HG03060 (cell line): Measurements from ENCODE around the gene FRMD1.

Experiments
- ATAC-seq: cut with Tn5 transposase; IDR thresholded peaks from one replicate; pipeline ENCODE4 v1.9.1; 2021; ENCODE audit warnings: low read depth, moderate number of reproducible peaks; ENCODE audit not compliant: unreplicated experiment

Gene FRMD1

DNA sequence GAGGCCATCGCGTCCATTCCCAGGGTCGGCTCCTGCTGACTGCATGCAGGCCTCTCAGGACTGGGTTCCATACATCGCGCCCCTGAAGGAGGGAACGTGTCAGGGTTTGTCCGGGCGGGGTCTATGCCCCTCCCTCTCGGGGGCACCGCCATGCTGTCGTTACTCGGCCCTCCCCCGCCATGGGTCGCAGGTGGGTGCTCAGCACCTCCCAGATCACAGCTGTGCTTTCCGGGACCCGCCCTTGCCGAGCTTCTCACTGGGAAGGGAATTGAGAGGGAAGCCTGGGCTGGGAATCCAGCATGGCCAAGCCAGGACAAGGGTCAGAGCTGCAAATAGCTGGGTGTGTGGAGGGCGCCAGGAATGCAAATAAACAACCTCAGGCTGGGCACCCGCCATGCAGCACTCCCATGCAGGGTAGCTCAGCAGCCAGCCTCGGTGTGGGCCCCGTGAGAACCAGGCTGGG is at the start of gene FRMD1:
Gene FRMD1 (minus strand): TSS at position 270 of the 463 bp plus-strand sequence. CDS start 118 bp downstream, at position 152.
- ATAC-seq: no peak

DNA sequence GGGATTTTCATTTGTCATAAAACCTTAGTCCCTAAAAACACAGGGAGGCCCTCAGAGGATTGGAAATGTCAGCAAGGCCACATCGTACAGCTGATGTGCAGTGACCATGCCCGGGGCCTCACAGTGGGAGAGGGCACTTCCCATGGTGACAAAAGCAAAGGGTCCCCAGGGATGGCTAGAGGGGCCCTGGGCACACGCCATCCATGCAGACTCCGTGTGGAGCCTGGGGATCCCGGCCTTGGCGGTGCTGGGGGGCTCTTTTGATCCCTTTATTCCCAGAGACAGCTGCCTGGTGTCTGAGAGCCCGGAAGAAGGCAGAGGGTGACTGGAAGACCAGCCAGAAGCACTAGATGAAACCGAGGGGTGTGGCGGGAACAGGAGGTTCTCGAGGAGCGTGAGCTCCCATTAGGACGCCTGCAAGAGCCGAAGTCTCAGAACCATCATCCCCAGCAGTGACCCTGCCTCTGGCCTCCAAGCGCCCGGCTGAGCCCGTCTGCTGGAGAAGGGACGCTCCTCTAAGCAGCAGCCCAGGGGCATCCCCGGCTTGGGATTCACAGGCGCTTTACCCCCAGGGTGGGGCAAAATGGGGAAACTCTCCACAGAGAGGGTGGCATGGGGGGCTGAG is 49.1 kb upstream of the FRMD1 start:
- ATAC-seq: no peak

DNA sequence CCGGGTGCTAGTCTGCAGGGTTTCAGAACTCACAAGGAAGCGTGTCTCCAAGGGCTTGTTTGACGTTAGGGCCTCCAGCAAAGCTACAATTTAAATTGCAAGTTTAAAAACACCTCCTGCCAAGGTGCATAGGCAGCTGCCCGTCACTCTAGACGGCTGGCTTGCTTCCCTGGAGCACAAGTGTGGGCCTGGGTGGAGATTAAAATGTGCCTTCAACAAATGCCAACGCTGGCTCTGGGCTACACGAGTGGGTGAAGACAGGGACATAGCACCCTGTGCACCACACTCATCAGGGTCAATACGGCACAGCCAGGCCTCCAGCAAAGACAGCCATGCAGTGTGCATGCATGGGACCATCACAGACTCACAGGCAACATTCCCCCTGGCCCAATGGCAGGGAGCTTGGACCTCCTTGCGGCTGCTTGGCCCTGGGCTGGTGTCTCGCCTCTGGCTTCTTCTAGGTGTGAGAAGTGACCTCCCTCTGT is 48.4 kb upstream of the FRMD1 start:
- ATAC-seq: no peak

GRCh38 chr6:168126566-168127383 is 47.8 kb upstream of the FRMD1 start:
- ATAC-seq: no peak

- no peak for ATAC-seq
Observed at GRCh38 chr6:168125429-168126001, 46.5 kb upstream of the FRMD1 start.

GRCh38 chr6:168124921-168125320 is 45.9 kb upstream of the FRMD1 start:
- no peak for ATAC-seq

DNA sequence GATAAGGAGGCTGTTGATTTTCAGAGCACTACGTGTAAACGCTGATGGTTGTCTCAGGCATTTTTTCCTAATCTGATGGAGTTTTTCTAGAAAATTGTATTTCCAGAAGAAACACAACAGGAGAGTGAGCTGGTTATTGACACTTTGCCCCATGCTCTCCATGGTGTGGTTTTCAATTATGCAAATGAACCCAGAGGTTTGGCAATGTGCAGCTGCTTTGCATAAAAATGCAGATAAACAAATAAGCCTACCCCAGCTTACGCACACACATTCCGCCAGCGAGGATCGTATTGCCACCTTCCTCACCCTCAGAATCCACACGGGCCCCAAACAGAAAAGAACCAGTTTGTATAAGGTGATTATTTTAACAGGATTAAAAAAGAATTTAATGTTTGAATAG is 45.1 kb upstream of the FRMD1 start:
- no peak for ATAC-seq

- no peak for ATAC-seq
Observed at GRCh38 chr6:168123165-168123911, 44.3 kb upstream of the FRMD1 start.

GRCh38 chr6:168122521-168122920 is 43.5 kb upstream of the FRMD1 start:
- no peak for ATAC-seq

DNA sequence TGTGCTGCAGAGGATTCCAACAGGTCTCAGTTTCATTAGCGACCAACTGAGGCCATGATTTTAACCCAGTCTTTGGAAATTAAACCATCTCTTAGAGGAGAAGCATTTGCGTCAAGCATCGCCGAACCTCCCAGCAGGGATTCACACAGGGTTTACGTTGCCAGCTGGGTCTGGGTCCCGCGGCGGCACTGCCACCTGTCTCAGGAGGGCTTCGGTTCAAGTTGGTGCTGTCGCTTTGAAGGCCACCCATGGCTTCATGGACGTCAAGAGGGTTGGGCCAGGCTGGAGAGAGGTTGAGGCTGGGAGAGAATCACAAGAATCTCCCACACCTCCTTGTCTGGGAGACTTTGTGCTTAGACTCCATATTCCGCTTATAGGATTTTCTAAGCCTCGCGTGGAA is 43.0 kb upstream of the FRMD1 start:
- ATAC-seq: no peak

GRCh38 chr6:168121303-168121665 is 42.3 kb upstream of the FRMD1 start:
- ATAC-seq: no peak

- no peak for ATAC-seq
Observed at GRCh38 chr6:168120390-168121302, 41.6 kb upstream of the FRMD1 start.

DNA sequence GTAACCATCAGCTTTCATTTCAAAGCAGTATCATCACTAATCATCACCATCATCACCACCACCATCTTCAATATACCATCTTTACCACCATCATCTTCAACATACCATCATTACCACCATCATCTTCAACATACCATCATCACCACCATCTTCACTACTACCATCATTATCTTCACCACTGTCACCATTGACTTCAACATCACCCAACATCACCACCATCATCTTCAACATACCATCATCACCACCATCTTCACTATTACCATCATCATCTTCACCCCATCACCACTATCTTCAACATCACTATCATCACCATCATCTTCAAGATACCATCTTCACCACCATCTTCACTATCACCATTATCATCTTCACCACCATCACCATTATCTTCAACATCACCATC is 40.5 kb upstream of the FRMD1 start:
- no peak for ATAC-seq

GRCh38 chr6:168118935-168119334 is 39.9 kb upstream of the FRMD1 start:
- ATAC-seq: no peak

DNA sequence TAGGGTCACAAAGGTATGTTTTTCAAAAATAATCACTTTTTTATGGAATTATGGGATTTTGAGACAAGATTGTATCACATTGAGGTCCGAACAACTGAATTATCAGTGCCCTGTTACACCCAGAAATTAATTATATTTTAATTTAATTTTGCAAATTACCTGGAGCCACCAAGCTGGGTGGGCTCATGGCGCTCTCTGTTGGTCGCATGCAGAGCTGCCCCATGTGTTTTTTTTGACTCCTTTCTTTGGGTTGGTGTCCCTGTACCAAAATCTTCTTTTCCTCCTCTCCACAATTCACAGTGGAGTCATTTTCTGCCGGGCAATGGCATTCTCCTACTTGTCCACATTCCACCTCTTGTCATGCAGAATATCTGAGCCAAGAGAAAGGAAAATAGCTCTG is 38.9 kb upstream of the FRMD1 start:
- no peak for ATAC-seq

GRCh38 chr6:168116975-168117899 is 38.2 kb upstream of the FRMD1 start:
- ATAC-seq: no peak

DNA sequence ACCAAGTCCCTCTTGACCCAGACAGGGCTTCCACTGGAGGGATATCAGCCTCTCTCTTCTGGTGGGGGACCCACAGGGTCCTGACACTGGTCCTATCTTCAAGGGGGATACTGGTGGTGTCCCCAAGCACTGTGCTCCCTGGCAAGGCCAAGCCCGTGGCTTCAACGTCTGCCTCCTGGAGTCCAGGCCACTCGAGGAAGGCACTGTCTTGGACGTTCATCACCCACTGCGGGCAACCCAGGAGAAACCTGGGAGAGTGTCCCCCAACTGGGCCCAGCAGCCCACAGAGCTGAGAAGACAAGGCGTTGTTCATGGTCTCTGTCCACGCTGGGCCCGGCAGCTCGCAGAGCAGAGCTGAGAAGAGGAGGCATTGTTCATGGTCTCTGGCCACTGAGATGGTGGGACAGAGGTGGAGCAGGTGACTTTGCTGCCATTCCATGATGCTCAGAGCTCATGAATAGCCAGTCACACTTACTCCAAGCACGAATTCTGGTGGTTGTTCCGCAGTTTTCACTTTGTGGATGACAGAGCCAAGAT is 37.5 kb upstream of the FRMD1 start:
- ATAC-seq: no peak

- ATAC-seq: no peak
Observed at GRCh38 chr6:168115748-168116437, 36.9 kb upstream of the FRMD1 start.
